Measurements from ENCODE around the gene C2orf80. TPM values are rescaled to one million over a fixed set of nuclear protein-coding genes. Genes with fewer than 3 reads are reported as not detected.

Gene C2orf80
- polyA plus RNA-seq, 1 of the 3 experiments (the other 2 are of a cell fraction), result not detected

- 70% methylated on average over 9 of the region's 9 CpGs for WGBS (ENCODE audit: low lambda C conversion rate)
- CTCF ChIA-PET, result interaction anchor here (1.2 kb wide), 1 partner anchor 46 kb away, joined by 5 read pairs; no protein-coding TSS in a partner anchor
- no peaks in the 10 kb centered on the region for H4K20me1 ChIP-seq (ENCODE audit: insufficient read depth)
Measured at GRCh38 chr2:208208335-208209085, 18.7 kb upstream of the C2orf80 start.

GRCh38 chr2:208207769-208208168 lies 17.9 kb upstream of the C2orf80 start:
- no peak for DNase-seq
- no peaks in the 10 kb centered on the region for H3K4me1 ChIP-seq (ENCODE audit: control insufficient read depth in 1 of 2, insufficient read depth in 2 of 2, low read depth in 1 of 2, low read length in 1 of 2)
- H4K20me1 ChIP-seq (ENCODE audit: insufficient read depth), result no peaks in the 10 kb centered on the region
- TF ChIP-seq IRF3 (IDR thresholded peaks at IDR 0.05; ENCODE audit: low read depth, low read length) (no peak), CHD2 (IDR thresholded peaks at IDR 0.05; ENCODE audit: low read length, partially characterized antibody) (no peak), CTCF (IDR thresholded peaks at IDR 0.05) (no peak), NFIC (IDR thresholded peaks at IDR 0.05; ENCODE audit: borderline replicate concordance) (no peak), USF2 (IDR thresholded peaks at IDR 0.05; ENCODE audit: borderline replicate concordance, low read depth, low read length) (no peak), TAF1 (IDR thresholded peaks at IDR 0.05; ENCODE audit: borderline replicate concordance, low read depth, low read length) (no peak), GABPA (IDR thresholded peaks at IDR 0.05; ENCODE audit: low read depth) (no peak), FOSL2 (IDR thresholded peaks at IDR 0.05; ENCODE audit: borderline replicate concordance, low read depth) (no peak), FOXJ3 (CRISPR knock-in tag; IDR thresholded peaks at IDR 0.05) (no peak), MAX (IDR thresholded peaks at IDR 0.05; ENCODE audit: low read depth) (no peak)
- H3F3A ChIP-seq (replicated peaks; ENCODE audit: insufficient read depth), result no peaks in the 10 kb centered on the region
- H2AFZ ChIP-seq (ENCODE audit: low read depth), result no peak overlapping the region
- H3K79me2 ChIP-seq (ENCODE audit: insufficient read depth), result no peaks in the 10 kb centered on the region
- H3K27ac ChIP-seq (ENCODE audit: low read depth in 2 of 2, low read length in 1 of 2), result no peak overlapping the region
- H3K9me2 ChIP-seq, result no peaks in the 10 kb centered on the region
- 60% methylated on average over 3 of the region's 3 CpGs for WGBS (ENCODE audit: low lambda C conversion rate)
- H3K4me3 ChIP-seq (ENCODE audit: low read depth in 2 of 2, low read length in 1 of 2), result no peak overlapping the region
- no peak overlapping the region for H3K4me2 ChIP-seq
- ChIA-PET CTCF (interaction anchor here (1.2 kb wide), 1 partner anchor 46 kb away, joined by 5 read pairs; no protein-coding TSS in a partner anchor), POLR2A (no interaction called here)
- no peaks in the 10 kb centered on the region for H3K27me3 ChIP-seq (ENCODE audit: insufficient read depth)
- H3K9me3 ChIP-seq, result no peaks in the 10 kb centered on the region
- H3K9ac ChIP-seq, result no peak overlapping the region
- no peaks in the 10 kb centered on the region for H3K36me3 ChIP-seq (replicated peaks in 1 of 2; ENCODE audit: control insufficient read depth in 1 of 2, insufficient read depth in 2 of 2, low read length in 1 of 2)

More at GRCh38 chr2:208208335-208209085, 18.7 kb upstream of the C2orf80 start:
- H3K9ac ChIP-seq, result no peak overlapping the region
- no peaks in the 10 kb centered on the region for H3K9me3 ChIP-seq
- H3F3A ChIP-seq (replicated peaks; ENCODE audit: insufficient read depth), result no peaks in the 10 kb centered on the region
- H2AFZ ChIP-seq (ENCODE audit: low read depth), result no peak overlapping the region
- no peak overlapping the region for H3K27ac ChIP-seq (ENCODE audit: low read depth in 2 of 2, low read length in 1 of 2)
- no peaks in the 10 kb centered on the region for H3K79me2 ChIP-seq (ENCODE audit: insufficient read depth)
- no peaks in the 10 kb centered on the region for H3K4me1 ChIP-seq (ENCODE audit: control insufficient read depth in 1 of 2, insufficient read depth in 2 of 2, low read depth in 1 of 2, low read length in 1 of 2)
- no peak overlapping the region for H3K4me3 ChIP-seq (ENCODE audit: low read depth in 2 of 2, low read length in 1 of 2)
- no peaks in the 10 kb centered on the region for H3K9me2 ChIP-seq
- H3K27me3 ChIP-seq (ENCODE audit: insufficient read depth), result no peaks in the 10 kb centered on the region
- H3K4me2 ChIP-seq, result no peak overlapping the region
- POLR2A ChIA-PET, result no interaction called here
- no peaks in the 10 kb centered on the region for H3K36me3 ChIP-seq (replicated peaks in 1 of 2; ENCODE audit: control insufficient read depth in 1 of 2, insufficient read depth in 2 of 2, low read length in 1 of 2)
- DNase-seq, result no peak
- TF ChIP-seq NFIC (IDR thresholded peaks at IDR 0.05; ENCODE audit: borderline replicate concordance) (no peak), NRF1 (IDR thresholded peaks at IDR 0.05; ENCODE audit: low read depth, low read length) (no peak), TEAD4 (IDR thresholded peaks at IDR 0.05; ENCODE audit: borderline replicate concordance, insufficient read depth) (no peak)
